ENCODE results near the gene MS4A7. TPM values are rescaled to one million over a fixed set of nuclear protein-coding genes. Genes with fewer than 3 reads are reported as not detected.

MS4A7 gene
- total RNA-seq, 1 donor from 2014 or later: not detected

GRCh38 chr11:60420015-60420414 is 41.7 kb downstream of the MS4A7 start:
- TF ChIP-seq CTCF (IDR thresholded peaks at IDR 0.05; ENCODE audit: insufficient read depth, low read length, poor library complexity, severe bottlenecking): no peak
- no peak for DNase-seq (ENCODE audit: low read depth)
- H3K27me3 ChIP-seq (ENCODE audit: control insufficient read depth, insufficient read depth, low read length): no peaks in the 10 kb centered on the region
- H3K36me3 ChIP-seq (ENCODE audit: control insufficient read depth, insufficient read depth, low read length): no peaks in the 10 kb centered on the region
- H3K4me3 ChIP-seq (ENCODE audit: low read depth, low read length): no peak overlapping the region

DNA sequence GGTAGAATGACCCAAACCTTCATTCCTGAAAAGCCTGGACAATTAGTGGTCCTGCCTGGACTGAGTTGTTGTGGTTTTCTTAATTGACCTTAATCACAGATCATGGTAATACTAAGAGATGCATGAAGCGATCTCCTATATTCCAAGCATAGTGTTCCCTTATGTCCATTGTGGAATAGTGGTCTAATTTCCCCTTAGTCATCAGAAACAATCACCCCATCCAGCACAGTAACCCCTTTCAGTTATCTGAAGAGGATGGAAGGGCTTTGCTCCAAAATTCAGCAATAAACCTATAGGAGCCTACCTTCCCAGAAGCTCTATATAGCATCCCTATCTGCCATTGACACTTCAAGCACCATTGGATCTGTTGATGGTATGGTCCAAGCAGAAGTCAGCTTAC is 44.3 kb downstream of the MS4A7 start:
- H3K27me3 ChIP-seq (ENCODE audit: control insufficient read depth, insufficient read depth, low read length): no peaks in the 10 kb centered on the region
- DNase-seq (ENCODE audit: low read depth): no peak
- no peak for TF ChIP-seq CTCF (IDR thresholded peaks at IDR 0.05; ENCODE audit: insufficient read depth, low read length, poor library complexity, severe bottlenecking)
- no peaks in the 10 kb centered on the region for H3K36me3 ChIP-seq (ENCODE audit: control insufficient read depth, insufficient read depth, low read length)
- H3K4me3 ChIP-seq (ENCODE audit: low read depth, low read length): no peak overlapping the region

DNA sequence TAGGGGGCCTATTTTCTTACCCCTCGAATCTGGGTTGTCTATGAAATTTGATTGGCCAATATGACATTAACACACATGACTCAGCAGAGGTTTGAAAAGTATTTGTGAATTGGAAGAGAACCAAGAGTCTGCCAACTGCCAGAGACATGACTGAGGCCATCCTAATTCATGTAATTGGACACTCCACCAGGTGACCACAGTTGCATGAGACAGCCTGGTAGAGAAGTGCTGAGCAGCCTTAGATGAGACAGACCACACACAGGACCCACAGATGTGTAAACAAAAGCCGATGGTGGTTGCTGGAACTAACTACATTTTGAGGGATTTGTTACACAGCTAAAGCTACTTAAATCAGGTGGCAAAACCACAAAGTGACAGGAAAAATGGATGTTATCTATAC is 50.2 kb downstream of the MS4A7 start:
- no peak for DNase-seq (ENCODE audit: low read depth)
- no peak for TF ChIP-seq CTCF (IDR thresholded peaks at IDR 0.05; ENCODE audit: insufficient read depth, low read length, poor library complexity, severe bottlenecking)

DNA sequence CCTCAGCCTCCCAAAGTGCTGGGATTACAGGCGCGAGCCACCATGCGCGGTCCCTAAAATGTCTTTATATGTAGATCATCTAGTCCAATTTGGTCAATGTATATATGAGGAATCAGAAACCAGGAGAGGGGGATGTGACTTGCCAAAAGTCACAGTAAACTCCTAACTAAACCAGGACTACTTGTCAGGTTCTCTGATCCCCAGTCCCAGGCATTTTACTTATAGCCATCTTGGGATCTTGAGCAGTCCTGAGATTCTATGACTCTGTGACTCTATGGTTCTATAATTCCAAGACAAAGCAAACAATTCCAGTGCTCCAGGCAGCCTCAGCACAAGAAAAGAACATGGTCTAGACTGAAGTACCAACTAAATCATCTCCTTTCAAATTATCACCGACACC is 50.9 kb downstream of the MS4A7 start, which contains the start of gene MS4A5:
MS4A5 (plus strand) TSS at position 301 of the 400 bp plus-strand sequence. CDS start 103 bp downstream, outside the sequence.
- no peak for TF ChIP-seq CTCF (IDR thresholded peaks at IDR 0.05; ENCODE audit: insufficient read depth, low read length, poor library complexity, severe bottlenecking)
- no peak within 1 kb of the TSS for H3K4me3 ChIP-seq (ENCODE audit: low read depth, low read length)
- no peak for DNase-seq (ENCODE audit: low read depth)
- H3K36me3 ChIP-seq (ENCODE audit: control insufficient read depth, insufficient read depth, low read length): no peaks in the 10 kb centered on the region
- H3K27me3 ChIP-seq (ENCODE audit: control insufficient read depth, insufficient read depth, low read length): no peaks in the 10 kb centered on the region

More for the DNA sequence above, 50.2 kb downstream of the MS4A7 start:
- Histone ChIP-seq H3K27me3 (ENCODE audit: control insufficient read depth, insufficient read depth, low read length) (no peaks in the 10 kb centered on the region), H3K4me3 (ENCODE audit: low read depth, low read length) (no peak overlapping the region), H3K36me3 (ENCODE audit: control insufficient read depth, insufficient read depth, low read length) (no peaks in the 10 kb centered on the region)

GRCh38 chr11:60431251-60431650 is 52.9 kb downstream of the MS4A7 start:
- DNase-seq (ENCODE audit: low read depth): no peak
- TF ChIP-seq CTCF (IDR thresholded peaks at IDR 0.05; ENCODE audit: insufficient read depth, low read length, poor library complexity, severe bottlenecking): no peak
- Histone ChIP-seq H3K27me3 (ENCODE audit: control insufficient read depth, insufficient read depth, low read length) (no peaks in the 10 kb centered on the region), H3K36me3 (ENCODE audit: control insufficient read depth, insufficient read depth, low read length) (no peaks in the 10 kb centered on the region), H3K4me3 (ENCODE audit: low read depth, low read length) (no peak overlapping the region)

DNA sequence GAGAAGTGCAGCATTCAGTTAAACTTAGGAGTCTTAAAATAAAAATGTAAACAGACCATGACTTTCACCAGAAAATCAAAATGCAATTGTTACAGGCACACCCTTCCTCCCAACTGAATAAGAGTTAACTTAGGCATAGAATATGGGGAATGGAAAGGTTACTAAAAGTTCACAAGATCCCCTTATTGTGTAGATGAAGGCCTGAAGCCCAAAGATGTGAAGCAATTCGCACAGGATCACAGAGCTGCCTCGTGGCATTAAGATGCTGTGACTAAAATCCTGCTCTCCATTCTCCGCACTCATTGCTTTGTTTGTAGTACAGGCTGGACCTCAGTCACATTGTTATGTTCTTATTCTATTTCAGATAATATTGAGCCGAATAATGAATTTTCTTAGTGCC is 55.1 kb downstream of the MS4A7 start:
- H3K27me3 ChIP-seq (ENCODE audit: control insufficient read depth, insufficient read depth, low read length): no peaks in the 10 kb centered on the region
- H3K36me3 ChIP-seq (ENCODE audit: control insufficient read depth, insufficient read depth, low read length): no peaks in the 10 kb centered on the region
- TF ChIP-seq CTCF (IDR thresholded peaks at IDR 0.05; ENCODE audit: insufficient read depth, low read length, poor library complexity, severe bottlenecking): no peak

More for the DNA sequence above, 55.1 kb downstream of the MS4A7 start:
- H3K4me3 ChIP-seq (ENCODE audit: low read depth, low read length): no peak overlapping the region
- DNase-seq (ENCODE audit: low read depth): no peak
